Activated CD4-positive, alpha-beta memory T cell treated with anti-CD3 and anti-CD28 coated beads for 36 hours (primary cell): ENCODE measurements around the gene TRIOBP. TPM values are rescaled to one million over a fixed set of nuclear protein-coding genes. Genes with fewer than 3 reads are reported as not detected.
"Not testable (repeated sequence)": the region's sequence is repeated elsewhere in the genome, so short reads cannot be mapped to it uniquely, and the experiment has no call there.

Source experiments
- CTCF ChIA-PET: fragments of 350-600 bp; sonication (Branson Sonifier 250); formaldehyde crosslinking; loops from one replicate; lab custom pipeline; 2021; ENCODE audit warnings: antibody characterized with exemption, inconsistent platforms; lab: Charles Lee
- POLR2A ChIA-PET: fragments of 350-600 bp; sonication (Branson Sonifier 250); formaldehyde crosslinking; loops from one replicate; lab custom pipeline; 2021; ENCODE audit warnings: antibody characterized with exemption; lab: Charles Lee
- DNase-seq: peaks from one replicate; pipeline ENCODE4 v3.0.0-alpha.2; 2020
- H3K27ac Mint-ChIP-seq: one replicate; pipeline ENCODE4 v1.8.0; 2021; ENCODE audit warnings: mixed read lengths
- H3K27me3 Mint-ChIP-seq: one replicate; pipeline ENCODE4 v1.8.0; 2021; ENCODE audit warnings: mixed read lengths
- H3K36me3 Mint-ChIP-seq: one replicate; pipeline ENCODE4 v1.8.0; 2021; ENCODE audit warnings: mixed read lengths
- H3K4me1 Mint-ChIP-seq: one replicate; pipeline ENCODE4 v1.8.0; 2021; ENCODE audit warnings: low read depth, mixed read lengths
- H3K4me3 Mint-ChIP-seq: one replicate; pipeline ENCODE4 v1.8.0; 2021; ENCODE audit warnings: mild to moderate bottlenecking, mixed read lengths
- H3K9me3 Mint-ChIP-seq: one replicate; pipeline ENCODE4 v1.8.0; 2021; ENCODE audit warnings: mixed read lengths
- intact Hi-C: fragments of 100-400 bp; cut with micrococcal nuclease; formaldehyde crosslinking; loops from one replicate; pipeline ENCODE4 v1.15.1; 2023
- total RNA-seq, 2 experiments: library from RNA; stranded (reverse); gene quantifications; one replicate each; pipeline ENCODE4 v1.2.3, GENCODE V29; 2021

Gene TRIOBP
- total RNA-seq, 2 experiments from 2014 or later, result 25.0 to 26.8 TPM

DNA sequence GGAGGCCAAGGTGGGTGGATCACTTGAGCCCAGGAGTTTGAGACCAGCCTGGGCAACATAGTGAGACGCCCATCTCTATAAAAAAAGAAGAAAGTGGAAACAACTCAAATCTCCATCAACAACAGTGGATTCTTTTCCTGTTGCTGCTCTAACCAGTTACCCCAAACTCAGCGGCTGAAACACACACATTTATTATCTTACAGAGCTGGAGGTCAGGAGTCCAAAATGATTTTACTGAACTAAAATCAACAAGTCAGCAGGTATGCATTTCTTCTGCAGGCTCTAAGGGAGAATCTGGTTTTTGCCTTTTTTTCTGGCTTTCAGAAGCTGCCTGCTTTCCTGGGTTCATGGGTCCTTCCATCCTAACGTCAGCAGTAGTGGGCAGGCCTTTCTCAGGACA lies 99.2 kb downstream of the TRIOBP start:
- H3K4me1 Mint-ChIP-seq, result no peaks in the 10 kb centered on the region
- H3K36me3 Mint-ChIP-seq, result no peaks in the 10 kb centered on the region
- no peak overlapping the region for H3K27ac Mint-ChIP-seq
- H3K27me3 Mint-ChIP-seq, result no peaks in the 10 kb centered on the region
- CTCF ChIA-PET, result no interaction called here
- POLR2A ChIA-PET, result no interaction called here
- intact Hi-C loops, result no loop called here
- no peak for DNase-seq
- H3K9me3 Mint-ChIP-seq, result no peaks in the 10 kb centered on the region
- H3K4me3 Mint-ChIP-seq, result no peak overlapping the region

DNA sequence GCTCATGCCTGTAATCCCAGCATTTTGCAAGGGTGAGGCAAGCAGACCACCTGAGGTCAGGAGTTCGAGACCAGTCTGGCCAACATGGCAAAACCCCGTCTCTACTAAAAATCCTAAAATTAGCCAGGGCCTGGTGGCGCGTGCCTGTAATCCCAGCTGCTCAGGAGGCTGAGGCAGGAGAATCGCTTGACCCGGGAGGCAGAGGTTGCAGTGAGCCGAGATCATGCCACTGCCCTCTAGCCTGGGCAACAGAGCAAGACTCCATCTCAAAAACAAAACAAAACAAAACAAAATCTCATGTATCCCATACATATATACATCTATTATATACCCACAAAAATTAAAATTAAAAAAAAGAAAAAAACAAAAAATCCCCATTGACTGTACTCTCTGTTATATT lies 100.4 kb downstream of the TRIOBP start:
- H3K4me3 Mint-ChIP-seq, H3K36me3 Mint-ChIP-seq, CTCF ChIA-PET, H3K9me3 Mint-ChIP-seq, H3K27ac Mint-ChIP-seq, POLR2A ChIA-PET, H3K27me3 Mint-ChIP-seq, H3K4me1 Mint-ChIP-seq, intact Hi-C loops, DNase-seq: not testable (repeated sequence)

DNA sequence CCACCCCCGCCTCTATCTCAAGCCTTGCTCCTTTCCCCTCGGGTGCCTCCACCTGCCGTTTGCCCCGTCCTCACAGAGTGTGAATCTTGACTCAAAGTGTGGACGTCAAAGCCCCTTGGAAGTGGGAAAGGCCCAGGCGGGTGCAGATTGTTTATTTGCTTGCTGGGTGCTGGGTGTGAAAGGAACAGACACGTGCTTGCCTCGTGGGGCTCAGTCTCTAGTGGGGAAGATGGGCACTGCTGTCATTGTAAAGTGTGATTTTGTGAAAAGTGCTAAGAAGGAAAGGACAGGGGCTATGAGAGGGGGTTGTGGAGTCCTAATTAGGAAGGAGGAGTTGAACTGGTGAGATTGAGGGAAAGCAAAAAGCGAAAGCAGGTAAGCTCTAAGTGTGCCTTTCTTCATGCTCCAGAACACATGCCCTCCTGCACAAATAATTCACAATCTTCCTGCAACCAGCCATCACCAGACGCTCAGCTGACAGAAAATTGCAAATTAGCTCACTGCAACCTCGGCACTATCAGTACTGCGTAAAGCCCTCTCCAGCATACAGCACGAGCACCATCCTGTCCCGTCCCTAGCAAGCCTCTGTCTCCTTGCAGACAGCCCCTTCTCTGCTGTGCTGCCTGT lies 101.1 kb downstream of the TRIOBP start:
- CTCF ChIA-PET, result interaction anchor here (0.7 kb wide), 1 partner anchor 39 kb away, joined by 3 read pairs; no protein-coding TSS in a partner anchor
- no peaks in the 10 kb centered on the region for H3K9me3 Mint-ChIP-seq

DNA sequence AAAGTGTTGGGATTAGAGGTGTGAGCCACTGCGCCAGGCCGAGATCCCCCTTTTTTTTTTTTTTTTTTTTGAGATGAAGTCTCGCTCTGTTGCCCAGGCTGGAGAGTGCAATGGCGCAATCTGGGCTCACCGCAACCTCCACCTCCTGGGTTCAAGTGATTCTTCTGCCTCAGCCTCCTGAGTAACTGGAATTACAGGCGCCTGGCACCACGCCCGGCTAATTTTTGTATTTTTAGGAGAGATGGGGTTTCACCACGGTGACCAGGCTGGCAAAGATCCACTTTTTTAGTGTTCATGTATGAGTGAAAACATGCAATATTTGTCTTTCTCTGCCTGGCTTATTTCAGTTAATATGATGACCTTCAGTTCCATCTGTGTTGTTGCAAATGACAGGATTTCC lies 103.1 kb downstream of the TRIOBP start:
- H3K27me3 Mint-ChIP-seq, result peaks cover 16% of the 10 kb centered on the region
- H3K9me3 Mint-ChIP-seq, H3K36me3 Mint-ChIP-seq, DNase-seq, H3K4me1 Mint-ChIP-seq, POLR2A ChIA-PET, H3K27ac Mint-ChIP-seq, intact Hi-C loops, CTCF ChIA-PET, H3K4me3 Mint-ChIP-seq: not testable (repeated sequence)

More for the DNA sequence above, 101.1 kb downstream of the TRIOBP start:
- intact Hi-C loops, result no loop called here
- no peak overlapping the region for H3K27ac Mint-ChIP-seq
- POLR2A ChIA-PET, result no interaction called here
- DNase-seq, result no peak
- H3K36me3 Mint-ChIP-seq, result no peaks in the 10 kb centered on the region
- H3K4me3 Mint-ChIP-seq, result no peak overlapping the region
- peaks cover 4% of the 10 kb centered on the region for H3K4me1 Mint-ChIP-seq
- H3K27me3 Mint-ChIP-seq, result peaks cover 5% of the 10 kb centered on the region

DNA sequence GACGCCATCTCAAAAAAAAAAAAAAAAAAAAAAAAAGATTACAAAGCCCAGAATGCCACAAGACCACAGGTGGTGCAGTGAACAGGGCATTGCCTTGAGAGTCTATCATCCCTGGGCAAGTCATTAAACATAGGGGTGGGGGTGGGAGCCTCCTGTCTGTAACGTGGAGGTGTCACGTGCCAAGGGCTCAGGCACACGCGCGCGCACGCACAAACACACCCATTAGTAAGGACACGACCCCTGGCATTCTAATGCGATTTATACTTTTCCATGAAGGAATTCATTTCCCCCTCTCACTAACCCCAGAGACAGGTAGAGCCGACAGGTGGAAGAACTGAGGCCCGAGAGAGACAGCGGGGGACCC lies 105.1 kb downstream of the TRIOBP start:
- H3K9me3 Mint-ChIP-seq, result no peaks in the 10 kb centered on the region
- POLR2A ChIA-PET, result no interaction called here
- no peak overlapping the region for H3K27ac Mint-ChIP-seq
- peaks cover 24% of the 10 kb centered on the region for H3K4me1 Mint-ChIP-seq
- intact Hi-C loops, result no loop called here
- H3K4me3 Mint-ChIP-seq, result peak overlapping the region; percentile 69
- CTCF ChIA-PET, result no interaction called here
- peaks cover 31% of the 10 kb centered on the region for H3K27me3 Mint-ChIP-seq
- H3K36me3 Mint-ChIP-seq, result no peaks in the 10 kb centered on the region
- DNase-seq, result no peak

DNA sequence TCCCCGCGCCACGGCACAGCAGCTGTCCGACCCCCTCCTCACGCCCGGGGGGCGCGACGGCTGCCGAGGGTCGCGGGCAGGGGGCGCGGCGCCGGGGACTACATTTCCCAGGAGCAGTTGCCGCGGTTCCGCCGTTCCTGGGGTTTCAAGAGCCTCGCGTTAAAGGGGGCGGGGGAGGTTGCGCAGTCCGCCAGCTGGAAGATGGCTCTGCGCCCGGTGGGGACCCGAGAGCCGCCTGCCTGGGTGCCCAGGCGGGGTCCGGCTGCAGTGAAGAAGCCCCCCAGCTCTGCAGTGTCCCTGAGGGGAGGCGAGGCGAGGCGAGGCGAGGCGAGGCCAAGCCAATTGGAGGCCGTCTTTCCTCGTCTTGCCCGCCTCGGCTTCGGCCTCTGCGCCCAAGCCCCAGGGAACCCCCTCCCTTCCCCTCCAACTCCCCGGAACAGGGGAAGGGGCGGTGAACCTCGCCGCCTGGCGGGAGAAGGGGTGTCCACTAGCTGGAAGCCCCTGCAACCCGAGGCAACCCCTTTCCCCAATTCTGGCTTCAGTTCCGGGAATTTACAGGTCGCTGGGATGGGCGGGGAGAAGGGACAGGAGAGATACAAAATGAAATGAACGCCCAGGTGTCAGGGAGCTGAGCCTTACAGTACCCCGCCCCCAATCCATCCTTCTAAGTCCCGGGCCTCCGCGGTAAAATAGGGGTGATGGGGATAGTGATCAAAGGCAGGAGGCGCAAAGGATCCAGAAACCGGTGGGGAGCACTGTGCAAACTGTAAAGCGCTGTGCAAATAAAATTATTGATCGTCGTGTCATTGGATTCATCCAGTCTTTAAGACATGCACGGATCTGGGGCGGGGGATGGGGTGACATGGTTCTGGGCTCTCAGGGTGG lies 105.7 kb downstream of the TRIOBP start:
- no peak overlapping the region for H3K27ac Mint-ChIP-seq
- CTCF ChIA-PET, result no interaction called here
- intact Hi-C loops, result no loop called here

DNA sequence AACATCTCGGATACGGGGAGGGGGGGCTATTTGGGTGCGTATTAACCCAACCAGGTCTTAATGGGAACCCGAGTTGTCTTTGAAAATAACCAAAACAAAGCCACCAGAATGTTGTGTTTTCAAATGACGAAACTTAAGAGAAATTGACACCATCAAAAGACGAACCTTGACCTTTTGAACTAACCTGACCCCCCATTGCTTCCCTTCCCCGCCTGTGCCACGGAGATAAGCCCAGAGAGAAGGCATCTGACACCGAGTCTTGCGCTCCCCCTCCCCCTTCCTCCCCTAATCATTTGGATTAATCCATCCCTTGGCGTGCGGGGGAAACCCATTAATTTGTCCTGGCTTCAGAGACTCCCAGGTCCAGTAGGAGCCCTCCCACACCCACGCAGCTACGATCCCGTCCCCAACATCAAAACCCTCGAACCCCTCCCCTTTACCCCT lies 106.4 kb downstream of the TRIOBP start:
- CTCF ChIA-PET, result no interaction called here
- DNase-seq, result no peak
- Mint-ChIP-seq H3K4me1 (peaks cover 30% of the 10 kb centered on the region), H3K36me3 (no peaks in the 10 kb centered on the region), H3K27me3 (peaks cover 35% of the 10 kb centered on the region), H3K4me3 (peak overlapping the region; percentile 43), H3K9me3 (no peaks in the 10 kb centered on the region), H3K27ac (no peak overlapping the region)
- intact Hi-C loops, result no loop called here
- POLR2A ChIA-PET, result no interaction called here

More for the DNA sequence above, 105.7 kb downstream of the TRIOBP start:
- H3K4me3 Mint-ChIP-seq, result peak overlapping the region; percentile 43
- peak; percentile 43 for DNase-seq
- H3K9me3 Mint-ChIP-seq, result no peaks in the 10 kb centered on the region
- peaks cover 34% of the 10 kb centered on the region for H3K27me3 Mint-ChIP-seq
- no peaks in the 10 kb centered on the region for H3K36me3 Mint-ChIP-seq
- POLR2A ChIA-PET, result no interaction called here
- H3K4me1 Mint-ChIP-seq, result peaks cover 29% of the 10 kb centered on the region

DNA sequence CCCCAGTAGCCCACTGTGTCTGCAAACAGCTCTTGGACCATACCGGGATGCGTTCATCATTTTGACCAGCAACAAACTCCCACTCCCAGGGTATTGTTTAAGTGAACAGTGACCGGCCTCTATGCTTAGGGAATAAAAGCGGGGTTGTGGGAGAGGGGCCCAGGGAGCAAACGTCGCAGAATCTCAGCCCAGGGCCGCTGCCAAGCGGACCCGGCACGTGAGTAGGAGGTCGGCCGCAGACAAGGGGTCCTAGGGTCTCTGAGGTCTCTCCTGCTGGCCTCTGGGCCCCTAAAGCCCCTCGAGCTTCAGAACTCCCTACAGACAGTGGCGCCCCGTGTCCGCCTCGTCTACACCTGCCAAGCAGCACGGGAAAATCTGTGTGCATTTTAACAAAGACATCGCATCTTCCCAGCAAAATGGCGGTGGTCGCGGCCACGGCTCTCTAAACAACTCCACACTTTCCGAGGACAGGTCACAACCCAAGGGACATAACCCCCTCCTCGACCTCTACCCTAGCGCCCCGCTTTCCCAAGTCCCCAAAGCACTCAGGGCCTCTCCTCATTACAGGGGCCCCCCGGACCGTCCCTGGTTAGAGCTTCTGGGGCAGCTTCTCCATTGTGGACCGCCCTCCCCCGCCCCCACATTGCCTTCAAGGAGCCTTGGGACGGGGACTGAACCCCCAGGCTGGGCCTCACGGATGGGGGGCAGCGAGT lies 106.9 kb downstream of the TRIOBP start:
- Mint-ChIP-seq H3K27me3 (peaks cover 36% of the 10 kb centered on the region), H3K27ac (peak overlapping the region; percentile 15), H3K9me3 (no peaks in the 10 kb centered on the region), H3K4me1 (peaks cover 34% of the 10 kb centered on the region), H3K36me3 (no peaks in the 10 kb centered on the region), H3K4me3 (peak overlapping the region; percentile 43)
- DNase-seq, result no peak
- intact Hi-C loops, result loop anchor here (2.0 kb wide), 1 partner anchor 15 kb away; no protein-coding TSS in a partner anchor
- ChIA-PET CTCF (interaction anchor here (2.7 kb wide), 1 partner anchor 14 kb away, joined by 16 read pairs; no protein-coding TSS in a partner anchor), POLR2A (interaction anchor here (0.6 to 1.4 kb wide), 2 partner anchors 40 to 631 kb away, joined by 3 to 5 read pairs; partner anchors contain the start of gene ANKRD54)

DNA sequence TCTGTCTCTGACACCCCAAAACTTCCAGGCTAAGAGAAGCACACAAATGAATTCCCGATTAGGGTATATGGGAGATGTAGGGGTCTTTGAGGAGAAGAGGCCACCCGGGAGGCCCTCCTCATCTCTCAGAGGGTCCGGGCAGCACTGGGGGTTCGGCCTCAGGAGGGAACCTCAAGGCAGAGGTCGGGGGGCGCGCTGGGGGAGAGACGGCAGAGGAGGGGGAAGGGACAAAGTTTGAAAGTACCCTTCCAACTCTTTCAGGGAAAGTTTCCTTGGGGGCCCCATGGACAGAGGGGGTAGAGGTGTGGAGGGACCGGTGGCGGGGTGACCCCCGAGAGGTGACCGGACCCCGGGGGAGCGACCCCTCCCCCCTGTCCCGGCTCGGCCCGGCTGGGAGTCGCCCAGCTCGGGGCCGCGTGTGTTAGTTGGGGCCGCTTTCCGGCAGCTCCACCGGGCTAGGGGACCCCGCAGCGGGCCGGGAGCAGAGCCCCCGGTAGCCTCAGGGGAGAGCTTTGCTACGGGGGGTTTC lies 107.6 kb downstream of the TRIOBP start:
- CTCF ChIA-PET, result interaction anchor here (2.7 kb wide), 1 partner anchor 14 kb away, joined by 16 read pairs; no protein-coding TSS in a partner anchor
- Mint-ChIP-seq H3K4me3 (peak overlapping the region; percentile 43), H3K27ac (no peak overlapping the region), H3K9me3 (no peaks in the 10 kb centered on the region), H3K36me3 (no peaks in the 10 kb centered on the region), H3K4me1 (peaks cover 34% of the 10 kb centered on the region), H3K27me3 (peaks cover 40% of the 10 kb centered on the region)
- intact Hi-C loops, result loop anchor here (2.0 kb wide), 1 partner anchor 14 kb away; no protein-coding TSS in a partner anchor
- DNase-seq, result no peak
- POLR2A ChIA-PET, result interaction anchor here (0.6 to 1.4 kb wide), 2 partner anchors 40 to 631 kb away, joined by 3 to 5 read pairs; partner anchors contain the start of gene ANKRD54

DNA sequence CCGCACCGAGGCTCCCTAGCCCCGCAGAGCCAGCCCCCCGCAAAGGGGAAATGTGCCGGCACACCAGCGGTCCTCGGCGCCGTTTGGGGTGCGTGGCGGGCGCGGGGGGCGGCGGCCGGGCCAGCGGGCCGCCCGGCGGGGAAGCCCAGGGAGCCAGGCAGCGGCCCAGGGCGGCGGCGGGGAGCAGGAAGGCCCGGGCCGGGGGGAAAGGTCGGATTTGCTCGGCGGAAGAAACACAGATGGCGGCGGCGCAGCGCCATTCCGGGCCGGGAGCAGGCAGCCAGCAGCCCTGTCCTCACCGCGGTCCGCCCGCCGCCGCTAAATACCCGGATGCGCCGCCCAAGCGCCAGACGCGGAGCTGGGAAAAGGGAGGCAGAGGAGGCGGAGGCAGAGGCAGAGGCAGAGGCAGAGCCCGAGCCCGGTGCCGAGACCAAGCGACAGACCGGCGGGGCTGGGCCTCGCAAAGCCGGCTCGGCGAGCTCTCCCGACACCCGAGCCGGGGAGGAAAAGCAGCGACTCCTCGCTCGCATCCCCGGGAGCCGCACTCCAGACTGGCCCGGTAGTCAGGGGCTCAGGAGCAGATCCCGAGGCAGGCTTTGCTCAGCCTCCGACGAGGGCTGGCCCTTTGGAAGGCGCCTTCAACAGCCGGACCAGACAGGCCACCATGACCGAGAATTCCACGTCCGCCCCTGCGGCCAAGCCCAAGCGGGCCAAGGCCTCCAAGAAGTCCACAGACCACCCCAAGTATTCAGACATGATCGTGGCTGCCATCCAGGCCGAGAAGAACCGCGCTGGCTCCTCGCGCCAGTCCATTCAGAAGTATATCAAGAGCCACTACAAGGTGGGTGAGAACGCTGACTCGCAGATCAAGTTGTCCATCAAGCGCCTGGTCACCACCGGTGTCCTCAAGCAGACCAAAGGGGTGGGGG lies 108.3 kb downstream of the TRIOBP start:
- Mint-ChIP-seq H3K9me3 (no peaks in the 10 kb centered on the region), H3K36me3 (no peaks in the 10 kb centered on the region), H3K4me1 (peaks cover 34% of the 10 kb centered on the region), H3K27ac (no peak overlapping the region), H3K27me3 (peaks cover 44% of the 10 kb centered on the region), H3K4me3 (peak overlapping the region; percentile 63)
- peak; percentile 86 for DNase-seq
- CTCF ChIA-PET, result interaction anchor here (0.9 to 2.7 kb wide), 2 partner anchors 13 to 153 kb away, joined by 3 to 16 read pairs; no protein-coding TSS in a partner anchor
- intact Hi-C loops, result loop anchor here (2.0 to 5.0 kb wide), 3 partner anchors 14 to 198 kb away; partner anchors contain the start of genes C22orf23, GGA1 and POLR2F
- POLR2A ChIA-PET, result interaction anchor here (1.1 to 1.4 kb wide), 2 partner anchors 37 to 39 kb away, joined by 3 to 5 read pairs; partner anchors contain the start of gene ANKRD54
